ENCODE data around the gene CHN1.

GRCh38 chr2:174901075-174901474 lies 104.1 kb downstream of the CHN1 start:
- TF ChIP-seq CTCF (IDR thresholded peaks at IDR 0.05): no peak
- TF ChIP-seq EZH2 (IDR thresholded peaks at IDR 0.05): no peak
- TF ChIP-seq EZH2phosphoT487 (IDR thresholded peaks at IDR 0.05): no peak

Measured in neural progenitor cell (in vitro differentiated cells).